Naive thymus-derived CD8-positive, alpha-beta T cell (primary cell): ENCODE measurements around the gene POLR1C. TPM values are rescaled to one million over a fixed set of nuclear protein-coding genes. Genes with fewer than 3 reads are reported as not detected.
"Not testable (repeated sequence)": the region's sequence is repeated elsewhere in the genome, so short reads cannot be mapped to it uniquely, and the experiment has no call there.

Experiments used
- ATAC-seq, 2 donors: fragments of 150-1000 bp; cut with Tn5 transposase in 1 of 2; sonication (Bioruptor Pico), chemical (Tn5 transposase) in 1 of 2; 1 replicate in 1 of 2; 2 replicates in 1 of 2; pipeline ENCODE4 v1.10.0; 2021; ENCODE audit warnings: mild to moderate bottlenecking in 2 of 2, moderate library complexity in 2 of 2
- POLR2A ChIA-PET: fragments of 350-600 bp; sonication (Branson Sonifier 250); formaldehyde crosslinking; loops from one replicate; lab custom pipeline; 2021; ENCODE audit warnings: antibody characterized with exemption; lab: Charles Lee
- DNase-seq, 10 donors: peaks; one replicate each; pipeline versions ENCODE4 v3.0.0 to v3.0.0-alpha.2; 2020 to 2022
- H3K27ac Mint-ChIP-seq, 10 donors: one replicate each; pipeline ENCODE4 v1.8.0; 2020 to 2022; ENCODE audit warnings: mild to moderate bottlenecking in 10 of 10, mixed read lengths in 10 of 10, moderate library complexity in 4 of 10, inconsistent platforms in 1 of 10
- H3K27me3 Mint-ChIP-seq, 5 donors: one replicate each; pipeline ENCODE4 v1.8.0; 2021 to 2022; ENCODE audit warnings: mixed read lengths in 5 of 5
- H3K36me3 Mint-ChIP-seq, 3 donors: one replicate each; pipeline ENCODE4 v1.8.0; 2020 to 2022; ENCODE audit warnings: mixed read lengths in 3 of 3, mild to moderate bottlenecking in 2 of 3, inconsistent platforms in 1 of 3
- H3K4me1 Mint-ChIP-seq, 4 donors: one replicate each; pipeline ENCODE4 v1.8.0; 2021 to 2022; ENCODE audit warnings: mixed read lengths in 4 of 4
- H3K4me3 Mint-ChIP-seq, 10 donors: one replicate each; pipeline ENCODE4 v1.8.0; 2020 to 2022; ENCODE audit warnings: mild to moderate bottlenecking in 10 of 10, mixed read lengths in 10 of 10, moderate library complexity in 6 of 10, inconsistent platforms in 1 of 10
- H3K9me3 Mint-ChIP-seq, 9 donors: one replicate each; pipeline ENCODE4 v1.8.0; 2020 to 2022; ENCODE audit warnings: mixed read lengths in 9 of 9, mild to moderate bottlenecking in 3 of 9, inconsistent platforms in 1 of 9, moderate library complexity in 1 of 9
- polyA plus RNA-seq, 3 donors: library from polyadenylated mRNA; unstranded; fragments of 300-500 nt; fragmentation: Illumina TruSeq; gene quantifications; one replicate each; pipeline ENCODE4 v1.2.3, GENCODE V29; 2021
- total RNA-seq, 8 experiments: library from RNA in 2 of 8; stranded (reverse) in 2 of 8; gene quantifications; one replicate each; pipeline ENCODE4 v1.2.3 and lab custom pipeline; 2021 to 2026

The POLR1C gene
- total and polyA plus RNA-seq, 5 experiments from 2014 or later: 9.4 to 51.9 (median 23.2) TPM

- DNase-seq: no peak
- Mint-ChIP-seq H3K36me3 (peaks cover 0 to 22% (median 0%) of the 10 kb centered on the region in 3 donors), H3K27ac (peak overlapping the region in 7 of 10 donors; percentile 80 to 91 (median 84)), H3K27me3 (no peaks in the 10 kb centered on the region), H3K4me3 (peak overlapping the region in 2 of 10 donors; percentile 30), H3K9me3 (no peaks in the 10 kb centered on the region), H3K4me1 (peaks cover 21 to 42% (median 30%) of the 10 kb centered on the region in 4 donors)
- POLR2A ChIA-PET: interaction anchor here (1.7 kb wide), 1 partner anchor 17 kb away, joined by 6 read pairs; the partner anchor contains the start of gene TJAP1
- no peak for ATAC-seq
These were observed 22.1 kb upstream of the POLR1C start for GRCh38 chr6:43494766-43495165.

DNA sequence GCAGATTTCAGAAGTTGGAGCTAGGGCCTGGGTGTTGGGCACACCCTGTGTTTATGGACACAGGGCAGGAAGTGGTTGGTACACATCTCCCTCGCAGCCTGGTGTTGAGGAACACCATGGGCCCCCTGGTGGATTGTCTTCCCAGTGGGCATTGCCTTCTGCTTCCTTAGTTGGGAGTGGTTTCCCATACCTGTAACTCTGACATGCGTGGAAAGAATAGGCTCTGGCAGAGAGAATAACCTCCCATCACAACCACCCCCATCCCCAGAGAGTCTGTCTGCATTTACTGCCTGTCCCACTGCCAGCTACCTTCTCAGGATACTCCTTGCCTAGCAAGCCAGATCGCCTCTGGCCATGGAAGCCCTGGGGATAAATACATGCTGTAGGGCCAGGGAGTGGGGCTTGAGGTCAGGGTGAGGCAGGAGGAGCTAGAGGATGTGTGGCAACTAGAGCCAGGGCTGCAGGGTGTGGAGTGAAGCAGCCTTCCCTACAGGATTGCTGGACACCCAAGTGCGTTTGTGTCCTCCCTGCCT is 21.4 kb upstream of the POLR1C start:
- ATAC-seq: peak; percentile 60 to 77
- Mint-ChIP-seq H3K27me3 (no peaks in the 10 kb centered on the region), H3K4me1 (peaks cover 16 to 36% (median 27%) of the 10 kb centered on the region in 4 donors), H3K9me3 (no peaks in the 10 kb centered on the region), H3K36me3 (peaks cover 0 to 29% (median 0%) of the 10 kb centered on the region in 3 donors), H3K27ac (peak overlapping the region; percentile 50 to 91 (median 84)), H3K4me3 (peak overlapping the region in 6 of 10 donors; percentile 9 to 77 (median 34))
- DNase-seq: no peak
- POLR2A ChIA-PET: interaction anchor here (0.8 to 1.7 kb wide), 2 partner anchors 10 to 18 kb away, joined by 5 to 6 read pairs; partner anchors contain the start of gene TJAP1

DNA sequence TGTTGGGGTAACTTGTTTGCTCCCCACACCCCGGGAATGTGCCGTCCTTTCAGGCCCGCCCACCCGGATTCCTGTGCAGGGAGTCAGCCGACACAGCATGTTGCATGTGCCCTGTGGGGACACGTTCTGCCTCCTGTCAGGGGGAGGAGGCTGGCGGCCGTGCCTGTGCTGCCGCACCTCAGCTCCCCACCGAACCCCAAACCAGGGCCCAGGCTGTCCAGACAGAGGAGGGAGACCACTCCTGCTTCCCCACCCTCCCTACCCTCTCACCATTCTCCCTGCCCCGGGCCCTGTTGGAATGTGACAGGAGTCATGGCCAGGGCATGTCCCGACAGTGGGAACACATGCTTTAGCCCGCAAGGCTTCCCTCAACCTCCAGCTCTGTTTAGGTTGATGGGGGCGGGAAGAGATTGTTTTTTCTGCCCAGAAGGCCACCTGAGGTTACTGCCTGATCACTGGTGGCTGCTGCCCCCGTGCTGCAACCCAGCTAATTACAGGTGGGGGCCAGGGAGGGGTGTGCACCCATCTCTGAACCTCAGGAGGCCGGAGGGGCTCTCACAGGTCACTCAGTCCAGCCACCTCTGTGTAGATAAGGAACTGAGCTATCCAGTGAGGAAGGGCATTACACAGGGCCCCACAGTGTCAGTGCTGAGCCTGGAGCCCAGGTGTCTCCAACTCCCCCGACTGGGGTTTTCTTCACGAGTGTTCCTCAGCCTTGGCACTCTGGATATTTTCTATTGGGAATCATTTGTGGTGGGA is 20.3 kb upstream of the POLR1C start:
- POLR2A ChIA-PET: interaction anchor here (0.8 to 1.7 kb wide), 2 partner anchors 11 to 19 kb away, joined by 5 to 6 read pairs; partner anchors contain the start of gene TJAP1
- DNase-seq (no peak), ATAC-seq (no peak)
- Mint-ChIP-seq H3K4me1 (peaks cover 14 to 36% (median 27%) of the 10 kb centered on the region in 4 donors), H3K27ac (peak overlapping the region in 4 of 10 donors; percentile 27 to 83 (median 75)), H3K27me3 (no peaks in the 10 kb centered on the region), H3K4me3 (no peak overlapping the region), H3K9me3 (no peaks in the 10 kb centered on the region), H3K36me3 (peaks cover 0 to 39% (median under 1%) of the 10 kb centered on the region in 3 donors)

- no peak overlapping the region for H3K4me3 Mint-ChIP-seq
- no peaks in the 10 kb centered on the region for H3K9me3 Mint-ChIP-seq
- H3K36me3 Mint-ChIP-seq: peaks cover 0 to 44% (median 5%) of the 10 kb centered on the region in 3 donors
- POLR2A ChIA-PET: no interaction called here
- H3K4me1 Mint-ChIP-seq: peaks cover 14 to 36% (median 27%) of the 10 kb centered on the region in 4 donors
- peak overlapping the region in 4 of 10 donors; percentile 23 to 76 (median 63) for H3K27ac Mint-ChIP-seq
- DNase-seq (no peak), ATAC-seq (no peak)
- no peaks in the 10 kb centered on the region for H3K27me3 Mint-ChIP-seq
These were observed 19.8 kb upstream of the POLR1C start for GRCh38 chr6:43497129-43497396.

DNA sequence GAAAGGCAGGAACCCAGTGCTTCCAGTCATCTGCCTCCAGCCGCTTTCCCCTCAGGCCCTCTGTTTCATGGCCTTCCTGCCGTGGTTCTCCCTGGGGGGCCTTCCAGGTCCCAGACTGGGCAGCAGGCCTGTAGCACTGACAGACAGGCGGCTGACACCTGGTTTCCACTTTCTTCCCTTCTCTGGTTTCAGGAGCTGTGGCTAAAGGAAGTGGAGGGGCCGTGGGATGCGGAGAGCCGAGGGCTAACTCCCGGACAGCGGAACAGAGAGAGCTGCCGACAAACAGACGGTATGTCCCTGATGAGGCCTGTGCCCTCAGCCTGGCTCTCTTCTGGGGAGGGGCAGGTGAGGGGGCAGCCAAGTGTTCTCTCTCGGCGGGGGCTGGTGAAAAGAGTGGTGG is 19.2 kb upstream of the POLR1C start:
- ATAC-seq: no peak
- no peaks in the 10 kb centered on the region for H3K27me3 Mint-ChIP-seq
- POLR2A ChIA-PET: interaction anchor here (2.0 kb wide), 1 partner anchor 8 kb away, joined by 4 read pairs; no protein-coding TSS in a partner anchor
- peaks cover 0 to 47% (median 5%) of the 10 kb centered on the region in 3 donors for H3K36me3 Mint-ChIP-seq
- no peak overlapping the region for H3K4me3 Mint-ChIP-seq
- H3K9me3 Mint-ChIP-seq: no peaks in the 10 kb centered on the region
- peaks cover 10 to 30% (median 25%) of the 10 kb centered on the region in 4 donors for H3K4me1 Mint-ChIP-seq
- H3K27ac Mint-ChIP-seq: peak overlapping the region in 1 of 10 donors; percentile 73
- DNase-seq: no peak

DNA sequence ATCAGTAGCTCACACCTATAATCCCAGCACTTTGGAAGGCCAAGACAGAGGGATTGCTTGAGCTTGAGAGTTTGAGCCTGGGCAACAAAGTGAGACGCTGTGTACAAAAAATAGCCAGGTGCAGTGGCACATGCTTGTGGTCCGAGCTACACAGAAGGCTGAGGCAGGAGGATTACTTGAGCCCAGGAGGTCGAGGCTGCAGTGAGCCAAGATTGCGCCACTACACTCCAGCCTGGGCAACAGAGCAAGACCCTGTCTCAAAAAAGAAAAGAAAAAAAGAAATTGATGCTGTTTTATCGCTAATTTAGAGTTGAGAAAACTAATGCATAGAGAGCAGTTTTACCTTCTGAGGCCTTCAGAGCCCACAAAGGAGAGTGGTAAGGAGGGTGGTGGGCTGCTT is 18.6 kb upstream of the POLR1C start:
- Mint-ChIP-seq H3K27ac (peak overlapping the region in 2 of 10 donors; percentile 45 to 51), H3K4me1 (peaks cover 8 to 24% (median 21%) of the 10 kb centered on the region in 4 donors), H3K36me3 (peaks cover 0 to 51% (median 5%) of the 10 kb centered on the region in 3 donors)
- DNase-seq, H3K9me3 Mint-ChIP-seq, H3K27me3 Mint-ChIP-seq, ATAC-seq, H3K4me3 Mint-ChIP-seq: not testable (repeated sequence)
- POLR2A ChIA-PET: interaction anchor here (2.0 kb wide), 1 partner anchor 9 kb away, joined by 4 read pairs; no protein-coding TSS in a partner anchor

GRCh38 chr6:43499028-43499815 is 17.7 kb upstream of the POLR1C start:
- Mint-ChIP-seq H3K4me1 (peaks cover 8 to 18% (median 12%) of the 10 kb centered on the region in 4 donors), H3K27me3 (no peaks in the 10 kb centered on the region), H3K9me3 (no peaks in the 10 kb centered on the region), H3K36me3 (peaks cover 3 to 60% (median 5%) of the 10 kb centered on the region in 3 donors), H3K4me3 (no peak overlapping the region), H3K27ac (peak overlapping the region in 3 of 10 donors; percentile 22 to 66 (median 45))
- POLR2A ChIA-PET: interaction anchor here (2.0 kb wide), 1 partner anchor 10 kb away, joined by 4 read pairs; no protein-coding TSS in a partner anchor
- DNase-seq (no peak), ATAC-seq (no peak)

DNA sequence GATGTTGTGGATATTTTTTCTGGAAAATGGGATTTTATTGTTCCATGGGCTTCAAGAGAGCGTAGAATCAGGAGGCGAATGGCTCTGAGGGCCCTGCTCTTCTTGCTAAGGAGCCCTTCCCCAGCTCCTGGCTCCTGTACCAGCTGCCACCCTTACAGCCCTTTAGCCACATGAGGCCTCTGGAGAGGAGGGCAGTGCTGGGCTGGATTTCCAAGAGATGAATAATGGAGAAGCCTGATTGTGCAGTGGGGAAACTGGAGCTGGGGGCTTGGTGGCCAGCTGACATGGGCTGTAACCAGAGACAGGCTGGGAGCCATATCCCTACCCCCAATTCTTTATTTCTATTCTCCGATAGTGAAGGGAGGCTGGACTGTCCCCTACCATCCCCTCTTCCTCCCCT is 16.0 kb upstream of the POLR1C start:
- POLR2A ChIA-PET: interaction anchor here (1.3 kb wide), 1 partner anchor 16 kb away, joined by 7 read pairs; the partner anchor contains the start of genes POLR1C and YIPF3
- ATAC-seq (no peak), DNase-seq (no peak)
- Mint-ChIP-seq H3K36me3 (peaks cover 3 to 69% (median 5%) of the 10 kb centered on the region in 3 donors), H3K4me1 (peaks cover 0 to 3% (median 0%) of the 10 kb centered on the region in 4 donors), H3K27ac (peak overlapping the region in 2 of 10 donors; percentile 14 to 76), H3K4me3 (no peak overlapping the region), H3K27me3 (no peaks in the 10 kb centered on the region), H3K9me3 (no peaks in the 10 kb centered on the region)

DNA sequence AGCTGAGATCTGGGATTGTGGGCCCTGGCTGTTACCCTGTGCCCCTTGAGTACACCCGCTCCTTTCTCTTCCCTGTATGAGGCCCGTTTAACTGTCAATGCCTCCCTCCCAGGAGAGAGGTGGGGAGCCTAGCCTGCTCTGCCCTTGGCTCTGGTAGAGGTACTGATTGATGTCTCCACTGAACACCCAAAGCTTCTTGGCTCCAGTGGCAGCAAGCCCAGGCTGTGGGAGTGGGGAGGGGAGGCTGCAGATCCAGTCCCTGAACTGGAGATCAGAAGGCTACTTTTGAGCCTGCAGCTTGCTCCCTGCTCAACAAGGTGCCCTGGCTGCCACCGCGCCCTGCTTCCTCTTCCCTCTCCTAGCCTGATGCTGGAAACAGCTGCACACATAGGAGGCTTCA is 14.2 kb upstream of the POLR1C start:
- H3K9me3 Mint-ChIP-seq: no peaks in the 10 kb centered on the region
- H3K4me1 Mint-ChIP-seq: peaks cover 2 to 11% (median 7%) of the 10 kb centered on the region in 4 donors
- ATAC-seq: no peak
- POLR2A ChIA-PET: interaction anchor here (0.6 to 2.4 kb wide), 2 partner anchors 46 to 135 kb away, joined by 3 to 6 read pairs; no protein-coding TSS in a partner anchor
- peaks cover 0 to 5% (median under 1%) of the 10 kb centered on the region in 5 donors for H3K27me3 Mint-ChIP-seq
- H3K4me3 Mint-ChIP-seq: no peak overlapping the region
- DNase-seq: no peak
- H3K27ac Mint-ChIP-seq: peak overlapping the region in 3 of 10 donors; percentile 20 to 53 (median 51)
- peaks cover 3 to 69% (median 5%) of the 10 kb centered on the region in 3 donors for H3K36me3 Mint-ChIP-seq

- no peak for DNase-seq
- peaks cover 4 to 13% (median 8%) of the 10 kb centered on the region in 5 donors for H3K27me3 Mint-ChIP-seq
- H3K4me3 Mint-ChIP-seq: peak overlapping the region in 1 of 10 donors; percentile 15
- peaks cover 2 to 11% (median 7%) of the 10 kb centered on the region in 4 donors for H3K4me1 Mint-ChIP-seq
- no peaks in the 10 kb centered on the region for H3K9me3 Mint-ChIP-seq
- ATAC-seq: no peak
- peaks cover 3 to 63% (median 5%) of the 10 kb centered on the region in 3 donors for H3K36me3 Mint-ChIP-seq
- peak overlapping the region in 4 of 10 donors; percentile 62 to 79 (median 73) for H3K27ac Mint-ChIP-seq
- POLR2A ChIA-PET: interaction anchor here (0.6 to 2.4 kb wide), 2 partner anchors 47 to 93 kb away, joined by 3 to 6 read pairs; no protein-coding TSS in a partner anchor
These were observed 13.4 kb upstream of the POLR1C start for GRCh38 chr6:43503443-43503842.

GRCh38 chr6:43504756-43505593 is 11.9 kb upstream of the POLR1C start:
- ATAC-seq (no peak), DNase-seq (no peak)
- peaks cover 10 to 22% (median 13%) of the 10 kb centered on the region in 4 donors for H3K4me1 Mint-ChIP-seq
- H3K4me3 Mint-ChIP-seq: no peak overlapping the region
- peaks cover 3 to 52% (median 10%) of the 10 kb centered on the region in 3 donors for H3K36me3 Mint-ChIP-seq
- POLR2A ChIA-PET: interaction anchor here (1.4 to 4.3 kb wide), 3 partner anchors 12 to 77 kb away, joined by 5 to 17 read pairs (median 13); partner anchors contain the start of genes ABCC10, DLK2, POLR1C and YIPF3
- peak overlapping the region in 2 of 10 donors; percentile 2 to 51 for H3K27ac Mint-ChIP-seq
- H3K9me3 Mint-ChIP-seq: no peaks in the 10 kb centered on the region
- peaks cover 14 to 26% (median 15%) of the 10 kb centered on the region in 5 donors for H3K27me3 Mint-ChIP-seq
